ENCODE measurements around the gene PI16.

- TF ChIP-seq CTCF (optimal IDR thresholded peaks at IDR 0.05 in 1 of 3, IDR thresholded peaks at IDR 0.05 in 1 of 3, conservative IDR thresholded peaks at IDR 0.05 in 1 of 3; ENCODE audit: extremely low read depth in 1 of 3, insufficient read depth in 2 of 3, low read length in 3 of 3) (no peak), EZH2 (IDR thresholded peaks at IDR 0.05; ENCODE audit: low read length) (no peak)
These were observed 16.0 kb upstream of the PI16 start for GRCh38 chr6:36938536-36938935.

Data from keratinocyte (primary cell).